GM18519 (cell line): Measurements from ENCODE around the gene TCEAL1.

Source experiments
- ATAC-seq: cut with Tn5 transposase; IDR thresholded peaks from one replicate; pipeline ENCODE4 v1.9.1; 2021; ENCODE audit warnings: mild to moderate bottlenecking, moderate library complexity; ENCODE audit not compliant: unreplicated experiment, low FRiP score

The TCEAL1 gene

DNA sequence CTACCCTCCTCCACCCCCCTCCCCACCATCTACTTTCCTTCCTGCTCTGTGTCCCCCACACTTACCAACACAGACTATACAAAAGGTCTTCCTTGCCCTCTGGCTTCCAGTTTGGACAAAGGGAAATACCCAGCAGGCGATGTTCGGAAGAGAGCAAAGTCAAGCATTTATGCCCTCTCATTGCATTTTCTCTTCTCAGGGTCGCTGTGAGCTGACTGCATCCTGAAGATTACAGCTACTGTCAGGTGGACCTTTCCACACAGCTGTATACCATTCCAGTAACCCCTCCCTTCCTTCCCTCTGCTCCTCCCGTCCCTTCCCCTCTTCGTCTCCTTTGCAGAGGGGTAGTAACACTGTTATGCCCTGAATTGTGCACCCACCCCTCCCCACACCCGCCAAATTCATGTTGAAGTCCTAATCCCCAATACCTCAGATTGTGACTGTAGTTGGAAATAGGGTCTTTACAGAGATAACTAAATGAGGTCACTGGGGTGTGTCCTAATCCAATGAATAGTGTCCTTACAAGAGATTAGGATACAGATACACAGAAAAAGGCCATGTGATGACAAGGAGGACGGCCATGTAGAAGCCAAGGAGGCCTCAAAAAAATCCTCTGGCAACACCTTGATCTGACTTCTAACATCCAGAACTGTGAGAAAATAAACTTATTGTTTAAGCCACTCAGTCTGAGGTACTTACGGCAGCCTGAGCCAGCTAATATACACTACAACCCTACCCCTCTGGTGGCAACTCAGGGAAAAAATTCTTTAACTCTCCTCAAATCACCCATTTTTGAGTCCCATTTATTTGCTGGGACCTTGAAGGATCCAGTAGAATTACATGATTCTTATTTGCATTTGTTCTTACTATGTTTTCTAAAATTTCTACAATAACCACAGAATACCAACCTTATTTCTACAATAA is 46.0 kb downstream of the TCEAL1 start:
- ATAC-seq, result no peak

DNA sequence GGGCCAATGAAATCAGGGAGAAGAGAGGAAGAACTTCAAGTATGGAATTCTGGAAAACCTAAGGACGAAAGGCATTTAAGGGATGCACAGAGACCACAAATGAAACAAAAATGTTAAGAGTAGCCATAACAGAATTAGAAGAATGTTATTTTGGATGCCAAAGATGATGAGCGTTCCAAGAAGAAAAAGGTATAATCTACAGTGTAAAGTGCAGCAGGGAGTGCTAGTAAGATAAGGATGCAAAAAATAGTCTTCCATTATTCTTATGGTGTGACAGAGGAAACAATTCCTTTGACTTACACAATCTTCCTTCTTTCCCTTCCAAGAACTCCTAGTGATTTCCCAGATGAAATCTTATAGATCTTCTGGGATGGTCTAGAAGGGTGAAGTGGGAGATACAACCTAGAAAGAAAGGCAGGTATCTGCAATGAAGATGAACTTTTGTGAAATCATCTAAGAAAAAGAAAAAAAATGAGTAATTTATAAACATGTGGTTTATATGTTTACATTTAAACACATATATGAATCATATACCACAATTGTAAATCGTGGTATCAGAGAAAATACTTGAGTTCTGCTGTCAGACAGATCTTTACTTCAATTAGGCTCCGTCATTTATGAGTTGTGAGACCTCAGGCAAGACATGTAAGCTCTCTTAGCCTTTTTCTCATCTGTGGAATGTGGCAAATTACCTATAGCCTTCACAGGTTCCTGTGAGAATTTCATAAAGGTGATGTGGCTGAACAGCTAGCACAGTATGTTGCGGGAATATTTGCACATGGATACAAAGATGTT is 49.6 kb downstream of the TCEAL1 start:
- ATAC-seq, result no peak
